Right lobe of liver (tissue), 6 donors: ENCODE data around the gene MEX3A. TPM values are rescaled to one million over a fixed set of nuclear protein-coding genes. Genes with fewer than 3 reads are reported as not detected.

Experiments used
- ATAC-seq, 4 donors: fragments of 200-7000 bp; cut with Tn5 transposase; one replicate each; pipeline ENCODE4 v1.9.1; 2020; ENCODE audit warnings: mild to moderate bottlenecking in 4 of 4, moderate library complexity in 4 of 4
- DNase-seq, 3 donors: peaks; one replicate each; pipeline ENCODE4 v3.0.0-alpha.2; 2020
- H3K27ac ChIP-seq, 3 donors: fragments of 200-600 bp; one replicate each; pipeline ENCODE4 v1.8.0; 2022
- H3K27me3 ChIP-seq, 2 donors: fragments of 200-600 bp; one replicate each; pipeline ENCODE4 v1.8.0; 2022
- H3K36me3 ChIP-seq, 4 donors: fragments of 200-600 bp; sonication (generic) in 1 of 4; one replicate each; pipeline versions ENCODE4 v1.5.1 to v1.8.0; 2017 to 2022; ENCODE audit warnings: control low read depth in 1 of 4
- H3K4me1 ChIP-seq, 4 donors: fragments of 200-600 bp; sonication (generic) in 1 of 4; one replicate each; pipeline versions ENCODE4 v1.5.1 to v1.8.0; 2017 to 2022; ENCODE audit warnings: control low read depth in 1 of 4
- H3K4me3 ChIP-seq, 3 donors: fragments of 200-600 bp; one replicate each; pipeline ENCODE4 v1.8.0; 2022
- H3K9me3 ChIP-seq, 4 donors: fragments of 200-600 bp; sonication (generic) in 1 of 4; one replicate each; pipeline versions ENCODE4 v1.5.1 to v1.8.0; 2017 to 2022; ENCODE audit warnings: control low read depth in 1 of 4
- POLR2A ChIP-seq: fragments of 450-650 bp; IDR thresholded peaks from one replicate; pipeline ENCODE4 v1.6.1; 2017; ENCODE audit warnings: antibody characterized with exemption, mild to moderate bottlenecking
- WGBS: methylation state at CpG from one replicate; pipeline ENCODE4 v1.1.6; 2018; ENCODE audit warnings: low coverage, low lambda C conversion rate; ENCODE audit not compliant: insufficient coverage; ENCODE audit errors: missing lambda C conversion rate; 5-methylcytosine and 5-hydroxymethylcytosine counted together
- intact Hi-C, 2 donors: fragments of 100-400 bp; cut with DNase I; formaldehyde crosslinking; loops; one replicate each; pipeline versions ENCODE4 v1.11.2 to v1.14.1; 2022
- total RNA-seq, 6 experiments: library from RNA; depleted of rRNA in 2 of 6; stranded (reverse); fragments of >200 nt in 2 of 6; fragmentation: NEBNext Ultra II Directional in 3 of 6; extraction: Animal tissue kit (Norgen Biotek cat#: 25700) in 3 of 6; gene quantifications; one replicate each; pipeline versions ENCODE4 v1.1.0 to v1.2.4, GENCODE V29; 2016 to 2023
- TF ChIP-seq, protein P1 (sequence below), 4 donors: fragments of 200-600 bp in 3 of 4; fragments of 450-650 bp in 1 of 4; IDR thresholded peaks; one replicate each; pipeline versions ENCODE4 v1.5.1 to v1.8.0; 2016 to 2022; ENCODE audit warnings: antibody characterized with exemption in 4 of 4, mild to moderate bottlenecking in 2 of 4
- donor health status: DM: no; HTN: yes; CAD: no.
- donor health status: DM: no; HTN: no; CAD: no.
- donor health status: DM: no; HTN: no; CAD: no.
- donor health status: DM: no; HTN: yes; CAD: no.
- donor health status: DM: no; HTN: yes; CAD: no.

MEX3A gene
- total RNA-seq, 6 experiments from 2014 or later, result 0.35 to 1.4 (median 0.83) TPM

DNA sequence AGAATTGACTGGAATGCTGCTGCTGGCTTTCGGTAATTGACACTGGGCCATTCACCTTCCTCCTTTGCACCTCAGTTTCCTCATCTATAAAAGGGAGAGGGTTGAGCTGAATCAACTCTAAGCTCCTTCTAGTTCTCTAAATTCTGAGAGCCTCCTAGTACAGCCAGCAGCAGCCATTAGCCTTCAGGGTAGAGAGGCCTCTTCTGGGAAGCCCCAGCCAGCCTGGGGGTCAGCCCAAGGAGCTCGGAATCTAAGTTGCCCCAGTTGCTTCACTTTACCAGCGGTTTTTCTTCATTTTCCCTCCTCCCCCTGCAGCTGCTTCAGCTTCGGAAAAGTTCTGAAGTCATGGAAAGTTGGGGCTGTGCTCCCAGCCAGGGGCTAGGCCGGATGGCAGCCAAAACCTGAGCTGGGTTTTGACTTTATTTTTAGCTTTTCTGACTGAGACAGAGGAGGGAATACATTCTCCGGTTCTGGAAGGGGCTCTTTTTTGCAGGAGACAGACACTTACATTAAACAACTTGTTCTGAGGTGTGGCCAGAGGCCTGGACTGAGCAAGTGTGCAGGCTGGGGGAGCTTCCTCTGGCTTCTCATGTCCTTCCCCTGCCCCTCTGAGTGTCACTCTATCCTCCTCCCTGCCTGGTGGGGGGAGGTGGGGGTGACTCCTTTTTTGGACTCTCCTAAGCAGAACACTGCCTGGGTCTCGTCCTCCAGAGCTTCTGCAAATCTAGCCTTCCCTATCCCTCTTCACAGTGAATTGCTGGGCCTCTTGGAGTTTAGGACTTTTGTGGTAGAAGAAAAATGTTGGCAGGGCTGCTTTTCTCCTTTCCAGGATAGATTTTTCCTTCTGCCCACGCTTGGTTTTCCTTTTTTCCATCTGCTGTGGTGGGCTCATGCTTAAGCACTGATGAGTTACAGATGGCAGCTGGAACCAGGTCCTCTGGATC lies 46.7 kb upstream of the MEX3A start:
- Histone ChIP-seq H3K4me1 (peaks cover 0 to 35% (median 20%) of the 10 kb centered on the region in 4 donors), H3K36me3 (peaks cover 8 to 30% (median 19%) of the 10 kb centered on the region in 4 donors), H3K4me3 (no peak overlapping the region), H3K27ac (peak overlapping the region; percentile 58 to 79 (median 72)), H3K9me3 (no peaks in the 10 kb centered on the region), H3K27me3 (no peaks in the 10 kb centered on the region)
- ATAC-seq (peak in 2 of 4 donors; percentile 3 to 7), DNase-seq (no peak)
- TF ChIP-seq, protein P1, sequence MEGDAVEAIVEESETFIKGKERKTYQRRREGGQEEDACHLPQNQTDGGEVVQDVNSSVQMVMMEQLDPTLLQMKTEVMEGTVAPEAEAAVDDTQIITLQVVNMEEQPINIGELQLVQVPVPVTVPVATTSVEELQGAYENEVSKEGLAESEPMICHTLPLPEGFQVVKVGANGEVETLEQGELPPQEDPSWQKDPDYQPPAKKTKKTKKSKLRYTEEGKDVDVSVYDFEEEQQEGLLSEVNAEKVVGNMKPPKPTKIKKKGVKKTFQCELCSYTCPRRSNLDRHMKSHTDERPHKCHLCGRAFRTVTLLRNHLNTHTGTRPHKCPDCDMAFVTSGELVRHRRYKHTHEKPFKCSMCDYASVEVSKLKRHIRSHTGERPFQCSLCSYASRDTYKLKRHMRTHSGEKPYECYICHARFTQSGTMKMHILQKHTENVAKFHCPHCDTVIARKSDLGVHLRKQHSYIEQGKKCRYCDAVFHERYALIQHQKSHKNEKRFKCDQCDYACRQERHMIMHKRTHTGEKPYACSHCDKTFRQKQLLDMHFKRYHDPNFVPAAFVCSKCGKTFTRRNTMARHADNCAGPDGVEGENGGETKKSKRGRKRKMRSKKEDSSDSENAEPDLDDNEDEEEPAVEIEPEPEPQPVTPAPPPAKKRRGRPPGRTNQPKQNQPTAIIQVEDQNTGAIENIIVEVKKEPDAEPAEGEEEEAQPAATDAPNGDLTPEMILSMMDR (IDR thresholded peaks at IDR 0.05), result no peak
- TF ChIP-seq POLR2A, result no peak
- intact Hi-C loops, result no loop called here
- WGBS, result 30% methylated on average over 5 of the region's 8 CpGs

DNA sequence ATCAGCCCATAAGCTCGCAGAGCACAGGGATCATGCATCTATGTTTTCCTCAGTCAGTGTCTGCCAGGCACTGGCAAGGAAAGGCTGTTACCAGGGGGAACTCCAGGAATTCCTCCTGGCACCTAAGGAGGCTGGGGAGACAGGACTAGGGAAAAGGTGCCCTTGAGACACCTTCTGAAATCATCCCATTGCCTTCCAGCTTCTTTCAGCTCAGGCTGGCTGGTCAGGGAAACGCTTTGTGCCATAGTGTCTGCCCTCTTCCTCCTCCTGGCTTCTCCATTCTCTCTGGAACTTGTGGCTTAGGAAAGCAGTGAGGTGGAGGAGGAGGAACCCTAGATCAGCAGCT lies 46.0 kb upstream of the MEX3A start:
- Histone ChIP-seq H3K27ac (peak overlapping the region; percentile 58 to 72 (median 67)), H3K27me3 (no peaks in the 10 kb centered on the region), H3K4me1 (peaks cover 0 to 41% (median 24%) of the 10 kb centered on the region in 4 donors), H3K4me3 (no peak overlapping the region), H3K36me3 (peaks cover 3 to 24% (median 14%) of the 10 kb centered on the region in 4 donors), H3K9me3 (no peaks in the 10 kb centered on the region)
- ATAC-seq (no peak), DNase-seq (no peak)
- TF ChIP-seq, protein P1 (IDR thresholded peaks at IDR 0.05), result no peak
- TF ChIP-seq POLR2A, result no peak
- intact Hi-C loops, result no loop called here
- WGBS, result 72% methylated on average over 2 of the region's 2 CpGs

DNA sequence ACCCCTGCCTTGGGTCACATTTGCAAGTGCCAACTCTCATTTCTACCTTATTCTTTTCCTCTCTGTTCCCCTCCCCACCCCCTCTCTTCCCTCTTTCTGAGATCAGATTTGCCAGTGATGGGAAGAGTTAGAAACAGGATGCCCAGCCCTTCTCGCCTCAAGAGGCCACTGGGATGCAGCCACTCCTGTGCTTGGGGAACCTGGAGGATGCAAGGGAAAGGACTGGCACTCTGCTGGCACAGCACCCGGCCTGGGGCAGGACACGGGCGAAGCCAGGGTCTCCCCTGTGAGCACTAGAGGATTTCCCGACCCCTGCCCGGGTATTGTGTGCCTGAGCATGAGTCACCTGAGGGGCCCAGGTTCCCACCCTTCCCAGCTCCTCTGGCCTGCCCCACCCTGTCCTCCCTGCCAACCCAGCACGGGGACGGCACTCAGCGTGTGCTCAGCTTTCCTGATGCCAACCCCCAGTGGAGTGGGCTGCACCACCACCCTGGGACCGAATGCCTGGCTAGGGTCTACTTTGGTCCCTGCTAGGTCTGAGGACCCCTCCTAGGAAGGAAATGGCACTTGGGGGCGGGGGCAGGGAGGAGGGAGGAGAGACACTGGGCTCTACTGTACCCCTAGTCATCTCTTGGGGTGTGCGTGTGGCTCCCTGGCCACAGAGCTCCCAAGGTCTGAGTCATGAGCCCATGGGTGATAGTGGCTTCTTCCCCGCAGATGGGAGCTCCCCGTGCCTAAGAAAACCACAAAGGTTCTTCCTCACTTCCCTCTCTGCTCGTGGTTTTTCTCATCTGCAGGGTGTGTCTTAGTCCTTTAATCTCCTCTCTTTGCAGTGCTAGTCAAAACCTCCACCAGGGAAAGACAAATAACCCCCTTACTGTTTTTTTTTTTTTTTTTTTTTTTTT lies 44.6 kb upstream of the MEX3A start:
- DNase-seq, result no peak
- H3K4me3 ChIP-seq, result no peak overlapping the region

More for the DNA sequence above, 44.6 kb upstream of the MEX3A start:
- H3K27me3 ChIP-seq, result no peaks in the 10 kb centered on the region
- WGBS, result 25% methylated on average over 2 of the region's 15 CpGs
- H3K9me3 ChIP-seq, result no peaks in the 10 kb centered on the region
- peak overlapping the region; percentile 37 to 94 (median 44) for H3K27ac ChIP-seq
- no peak for TF ChIP-seq POLR2A
- TF ChIP-seq, protein P1 (IDR thresholded peaks at IDR 0.05), result no peak
- H3K36me3 ChIP-seq, result peaks cover 2 to 15% (median 9%) of the 10 kb centered on the region in 4 donors
- H3K4me1 ChIP-seq, result peaks cover 0 to 54% (median 29%) of the 10 kb centered on the region in 4 donors
- intact Hi-C loops, result loop anchor here in 1 of 2 donors (2.0 kb wide), 1 partner anchor 30 kb away; no protein-coding TSS in a partner anchor
- no peak for ATAC-seq
